GM18861 (cell line): Measurements from ENCODE around the gene DOC2A.

Source experiments
- ATAC-seq: cut with Tn5 transposase; IDR thresholded peaks from one replicate; pipeline ENCODE4 v1.9.1; 2021; ENCODE audit not compliant: unreplicated experiment

Gene DOC2A

GRCh38 chr16:29990034-29990433, 20.8 kb downstream of the DOC2A start:
- no peak for ATAC-seq

DNA sequence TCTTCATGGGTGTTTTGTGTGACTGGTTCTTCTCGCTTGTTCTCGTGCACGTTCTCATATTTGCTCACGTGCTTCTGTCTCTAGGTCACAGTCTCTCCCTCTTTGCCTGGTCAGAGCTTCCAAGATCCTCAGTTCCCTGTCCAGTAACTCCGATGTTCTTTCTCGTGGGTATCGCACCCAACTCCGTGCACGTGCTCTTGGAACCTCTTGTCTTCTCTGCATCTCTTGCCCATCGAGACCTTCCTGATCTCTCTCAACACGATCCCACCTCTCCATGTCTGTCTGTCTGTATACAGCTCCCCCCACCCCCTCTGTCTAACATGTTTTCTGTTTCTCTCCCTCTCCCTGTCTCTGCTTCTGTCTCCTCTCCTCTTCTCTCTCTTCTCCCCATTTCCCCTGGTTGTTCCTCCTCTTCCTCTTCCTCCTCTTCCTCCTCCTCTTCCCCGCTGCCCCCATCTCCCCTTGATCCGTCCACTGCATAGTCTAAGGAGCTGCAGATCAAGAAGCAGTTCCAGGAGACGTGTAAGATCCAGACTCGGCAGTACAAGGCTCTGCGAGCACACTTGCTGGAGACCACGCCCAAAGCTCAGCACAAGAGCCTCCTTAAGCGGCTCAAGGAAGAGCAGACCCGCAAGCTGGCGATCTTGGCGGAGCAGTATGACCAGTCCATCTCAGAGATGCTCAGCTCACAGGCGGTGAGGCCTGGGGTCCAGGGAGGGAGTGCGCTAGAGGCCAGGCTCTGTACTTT, 21.5 kb downstream of the DOC2A start:
- no peak for ATAC-seq

- no peak for ATAC-seq
Measured at GRCh38 chr16:29988346-29989075, 22.3 kb downstream of the DOC2A start.

GRCh38 chr16:29987371-29988085, 23.3 kb downstream of the DOC2A start:
- no peak for ATAC-seq

- ATAC-seq, result no peak
Measured at GRCh38 chr16:29986931-29987330, 23.9 kb downstream of the DOC2A start.

- ATAC-seq, result no peak
Measured at GRCh38 chr16:29986231-29986630, 24.6 kb downstream of the DOC2A start.

DNA sequence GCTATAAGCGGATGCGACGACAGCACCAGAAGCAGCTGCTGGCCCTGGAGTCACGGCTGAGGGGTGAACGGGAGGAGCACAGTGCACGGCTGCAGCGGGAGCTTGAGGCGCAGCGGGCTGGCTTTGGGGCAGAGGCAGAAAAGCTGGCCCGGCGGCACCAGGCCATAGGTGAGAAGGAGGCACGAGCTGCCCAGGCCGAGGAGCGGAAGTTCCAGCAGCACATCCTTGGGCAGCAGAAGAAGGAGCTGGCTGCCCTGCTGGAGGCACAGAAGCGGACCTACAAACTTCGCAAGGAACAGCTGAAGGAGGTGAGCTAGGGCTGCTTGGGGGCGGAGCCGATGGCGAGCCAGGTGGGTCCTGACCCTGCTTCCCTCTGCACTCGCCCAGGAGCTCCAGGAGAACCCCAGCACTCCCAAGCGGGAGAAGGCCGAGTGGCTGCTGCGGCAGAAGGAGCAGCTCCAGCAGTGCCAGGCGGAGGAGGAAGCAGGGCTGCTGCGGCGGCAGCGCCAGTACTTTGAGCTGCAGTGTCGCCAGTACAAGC, 25.5 kb downstream of the DOC2A start:
- no peak for ATAC-seq

- ATAC-seq, result no peak
Measured at GRCh38 chr16:29984764-29985147, 26.1 kb downstream of the DOC2A start.

- ATAC-seq, result no peak
Measured at GRCh38 chr16:29984137-29984763, 26.6 kb downstream of the DOC2A start.

- ATAC-seq, result no peak
Measured at GRCh38 chr16:29983420-29984136, 27.2 kb downstream of the DOC2A start.

- ATAC-seq, result no peak
Measured at GRCh38 chr16:29982560-29983419, 28.0 kb downstream of the DOC2A start.

- no peak for ATAC-seq
Measured at GRCh38 chr16:29978564-29979270, 32.1 kb downstream of the DOC2A start.

- no peak for ATAC-seq
Measured at GRCh38 chr16:29978081-29978480, 32.7 kb downstream of the DOC2A start.

GRCh38 chr16:29977063-29977825, 33.6 kb downstream of the DOC2A start:
- ATAC-seq, result no peak

GRCh38 chr16:29975811-29976511, 34.9 kb downstream of the DOC2A start:
- no peak for ATAC-seq

GRCh38 chr16:29975134-29975538, 35.7 kb downstream of the DOC2A start:
- no peak for ATAC-seq

GRCh38 chr16:29974291-29975133, 36.3 kb downstream of the DOC2A start:
- no peak for ATAC-seq
